OCI-LY7 (cell line): Measurements from ENCODE around the gene USP34.

Experiments used
- EZH2phosphoT487 ChIP-seq: fragments of 200-600 bp; sonication (generic); IDR thresholded peaks from 2 replicates; pipeline ENCODE4 v1.6.1; 2018; ENCODE audit warnings: low read depth, borderline replicate concordance, mild to moderate bottlenecking, mixed run types, antibody characterized with exemption, low read length, moderate library complexity, mixed read lengths
- TF ChIP-seq, protein P1 (sequence below): fragments of 200-600 bp; sonication (generic); conservative IDR thresholded peaks from 2 replicates; pipeline ENCODE4 v1.5.1; 2014; ENCODE audit warnings: mild to moderate bottlenecking, antibody characterized with exemption, low read length, moderate library complexity, mixed read lengths

DNA sequence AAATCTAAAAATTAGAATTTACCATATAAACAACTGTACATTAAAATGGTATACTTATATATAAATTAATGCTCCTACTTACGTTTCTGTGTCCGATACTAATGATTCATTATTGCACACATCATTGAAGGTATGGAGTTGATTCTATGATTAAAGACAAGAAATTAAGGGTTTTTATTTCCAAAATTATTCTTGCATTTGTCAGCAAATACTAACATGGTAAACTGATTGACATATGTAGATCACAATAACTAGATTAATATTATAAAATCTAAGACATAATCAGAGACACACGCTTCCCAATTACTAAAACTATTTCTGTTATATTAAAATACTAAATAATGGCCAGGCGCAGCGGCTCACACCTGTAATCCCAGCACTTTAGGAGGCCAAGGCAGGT, 92.6 kb downstream of the USP34 start:
- TF ChIP-seq, protein P1, sequence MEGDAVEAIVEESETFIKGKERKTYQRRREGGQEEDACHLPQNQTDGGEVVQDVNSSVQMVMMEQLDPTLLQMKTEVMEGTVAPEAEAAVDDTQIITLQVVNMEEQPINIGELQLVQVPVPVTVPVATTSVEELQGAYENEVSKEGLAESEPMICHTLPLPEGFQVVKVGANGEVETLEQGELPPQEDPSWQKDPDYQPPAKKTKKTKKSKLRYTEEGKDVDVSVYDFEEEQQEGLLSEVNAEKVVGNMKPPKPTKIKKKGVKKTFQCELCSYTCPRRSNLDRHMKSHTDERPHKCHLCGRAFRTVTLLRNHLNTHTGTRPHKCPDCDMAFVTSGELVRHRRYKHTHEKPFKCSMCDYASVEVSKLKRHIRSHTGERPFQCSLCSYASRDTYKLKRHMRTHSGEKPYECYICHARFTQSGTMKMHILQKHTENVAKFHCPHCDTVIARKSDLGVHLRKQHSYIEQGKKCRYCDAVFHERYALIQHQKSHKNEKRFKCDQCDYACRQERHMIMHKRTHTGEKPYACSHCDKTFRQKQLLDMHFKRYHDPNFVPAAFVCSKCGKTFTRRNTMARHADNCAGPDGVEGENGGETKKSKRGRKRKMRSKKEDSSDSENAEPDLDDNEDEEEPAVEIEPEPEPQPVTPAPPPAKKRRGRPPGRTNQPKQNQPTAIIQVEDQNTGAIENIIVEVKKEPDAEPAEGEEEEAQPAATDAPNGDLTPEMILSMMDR = no peak
- TF ChIP-seq EZH2phosphoT487 = no peak
